Aorta (tissue), 5 donors: ENCODE data around the gene SFSWAP. TPM values are rescaled to one million over a fixed set of nuclear protein-coding genes. Genes with fewer than 3 reads are reported as not detected.
"Not testable (repeated sequence)": the region's sequence is repeated elsewhere in the genome, so short reads cannot be mapped to it uniquely, and the experiment has no call there.

Source experiments
- ATAC-seq: fragments of 200-7000 bp; cut with Tn5 transposase; one replicate; pipeline ENCODE4 v1.9.1; 2022; ENCODE audit warnings: moderate library complexity; ENCODE audit not compliant: low FRiP score
- DNase-seq, 2 donors: peaks; one replicate each; pipeline ENCODE4 v3.0.0-alpha.2; 2020
- H3K27ac ChIP-seq, 2 donors: one replicate each; pipeline ENCODE4 v1.5.1; 2013; ENCODE audit warnings: low read length in 2 of 2, mild to moderate bottlenecking in 2 of 2, moderate library complexity in 2 of 2, control low read depth in 1 of 2, inconsistent platforms in 1 of 2, low read depth in 1 of 2
- H3K27me3 ChIP-seq, 2 donors: one replicate each; pipeline ENCODE4 v1.6.1; 2013; ENCODE audit warnings: control low read depth in 1 of 2, low read length in 1 of 2, mild to moderate bottlenecking in 1 of 2, moderate library complexity in 1 of 2; ENCODE audit not compliant: insufficient read depth in 2 of 2, control insufficient read depth in 1 of 2
- H3K36me3 ChIP-seq, 2 donors: one replicate each; pipeline ENCODE4 v1.6.1; 2013; ENCODE audit warnings: control low read depth in 1 of 2, low read length in 1 of 2, mild to moderate bottlenecking in 1 of 2; ENCODE audit not compliant: insufficient read depth in 2 of 2, control insufficient read depth in 1 of 2
- H3K4me1 ChIP-seq, 2 donors: one replicate each; pipeline ENCODE4 v1.6.1; 2013; ENCODE audit warnings: low read length in 2 of 2, control low read depth in 1 of 2, mild to moderate bottlenecking in 1 of 2, moderate library complexity in 1 of 2; ENCODE audit not compliant: insufficient read depth in 2 of 2, control insufficient read depth in 1 of 2
- H3K4me3 ChIP-seq, 2 donors: one replicate each; pipeline ENCODE4 v1.5.1; 2013; ENCODE audit warnings: low read length in 2 of 2, control low read depth in 1 of 2, mild to moderate bottlenecking in 1 of 2
- H3K9me3 ChIP-seq: one replicate; pipeline ENCODE4 v1.6.1; 2013; ENCODE audit warnings: mild to moderate bottlenecking, low read length; ENCODE audit not compliant: control insufficient read depth
- WGBS, 2 donors: extraction: QIAGEN DNeasy Blood & Tissue Kit; methylation state at CpG; one replicate each; pipeline ENCODE4 v1.1.7; 2013; 5-methylcytosine and 5-hydroxymethylcytosine counted together
- intact Hi-C, 2 donors: fragments of 100-400 bp; cut with DNase I; formaldehyde crosslinking; loops; one replicate each; pipeline versions ENCODE4 v1.14.2 to v1.15.0; 2022
- polyA plus RNA-seq, 2 donors: library from polyadenylated mRNA; stranded (reverse); fragments of 200-250 nt; gene quantifications; one replicate each; pipeline ENCODE4 v1.2.3, GENCODE V29; 2013
- total RNA-seq, 2 donors: library from RNA; stranded (reverse); fragmentation: NEBNext Ultra II Directional; extraction: Animal tissue kit (Norgen Biotek cat#: 25700); gene quantifications; one replicate each; pipeline ENCODE4 v1.2.1, GENCODE V29; 2021
- donor health status: healthy with polysubstance abuse.
- donor health status: Bipolar disorder and iron deficiency.
- donor health status: DM: no; HTN: no; CAD: no.
- donor health status: DM: no; HTN: no; CAD: no.
- donor health status: DM: yes; HTN: yes; CAD: no.

SFSWAP gene
- total and polyA plus RNA-seq, 4 donors: 13.4 to 72.3 (median 48.7) TPM

DNA sequence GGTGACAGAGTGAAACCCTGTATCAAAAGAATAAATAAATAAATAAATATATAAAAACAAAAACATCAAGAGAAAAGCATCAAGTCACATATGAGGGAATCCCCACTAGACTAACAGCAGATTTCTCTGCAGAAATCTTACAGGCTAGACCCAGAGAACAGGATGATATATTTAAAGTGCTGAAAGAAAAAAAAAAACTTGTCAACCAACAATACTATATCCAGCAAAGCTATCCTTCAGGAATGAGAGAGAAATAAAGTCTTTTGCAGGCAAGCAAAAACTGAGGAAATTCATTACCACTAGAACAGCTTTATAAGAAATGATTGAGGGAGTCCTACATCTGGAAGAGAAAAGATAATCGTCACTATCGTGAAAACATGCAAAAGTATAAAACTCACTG, 6.4 kb upstream of the SFSWAP start:
- no peaks in the 10 kb centered on the region for H3K4me1 ChIP-seq
- WGBS, 2 donors: 94 to 96% methylated on average over 2 of the region's 2 CpGs
- no peak for DNase-seq
- H3K36me3 ChIP-seq: no peaks in the 10 kb centered on the region
- no peak overlapping the region for H3K4me3 ChIP-seq
- peaks cover 3% of the 10 kb centered on the region for H3K9me3 ChIP-seq
- no peak overlapping the region for H3K27ac ChIP-seq
- H3K27me3 ChIP-seq: no peaks in the 10 kb centered on the region
- ATAC-seq: no peak
- intact Hi-C loops: no loop called here

- H3K4me1 ChIP-seq, ATAC-seq, H3K27me3 ChIP-seq, H3K4me3 ChIP-seq, H3K27ac ChIP-seq, H3K36me3 ChIP-seq, DNase-seq, intact Hi-C loops, H3K9me3 ChIP-seq: not testable (repeated sequence)
- whole genome bisulfite sequencing, 2 donors: 85 to 86% methylated on average over 4 of the region's 4 CpGs
Observed at GRCh38 chr12:131706709-131707108, 4.2 kb upstream of the SFSWAP start.

DNA sequence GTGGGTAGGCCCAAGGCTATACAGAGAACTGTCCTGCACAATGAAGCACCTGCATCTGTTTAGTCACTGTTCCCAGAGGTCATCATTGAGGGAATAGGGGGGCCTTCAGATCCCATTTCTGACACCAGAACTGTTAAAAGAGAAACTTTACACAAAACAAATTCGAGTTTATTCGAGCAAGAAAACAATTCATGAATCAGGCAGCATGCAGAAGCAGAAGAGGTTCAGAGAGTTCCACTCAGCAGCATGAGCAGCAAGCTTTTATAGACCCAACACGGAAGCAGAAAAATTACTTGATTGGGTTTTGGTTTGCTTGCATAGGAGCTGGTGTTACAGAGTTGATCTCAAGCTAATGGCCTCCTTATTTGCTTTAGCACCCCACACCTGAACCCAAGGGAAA, 1.7 kb upstream of the SFSWAP start:
- H3K27ac ChIP-seq: no peak overlapping the region
- DNase-seq: no peak
- peaks cover 0 to 2% of the 10 kb centered on the region in 2 donors for H3K36me3 ChIP-seq
- intact Hi-C loops: no loop called here
- H3K27me3 ChIP-seq: no peaks in the 10 kb centered on the region
- WGBS, 2 donors: 94 to 95% methylated on average over 3 of the region's 3 CpGs
- no peaks in the 10 kb centered on the region for H3K4me1 ChIP-seq
- H3K9me3 ChIP-seq: no peaks in the 10 kb centered on the region
- H3K4me3 ChIP-seq: no peak overlapping the region
- no peak for ATAC-seq

GRCh38 chr12:131711551-131712205, 788 bp downstream of the SFSWAP start:
- intact Hi-C loops: loop anchor here in 1 of 2 donors (10.0 kb wide), 1 partner anchor 233 kb away; the partner anchor contains the start of gene EP400
- WGBS, 2 donors: 1% methylated on average over 37 of the region's 37 CpGs
- H3K4me3 ChIP-seq: peak overlapping the region; percentile 58 to 83
- DNase-seq: no peak
- no peak for ATAC-seq
- no peak overlapping the region for H3K27ac ChIP-seq
- no peaks in the 10 kb centered on the region for H3K4me1 ChIP-seq
- H3K27me3 ChIP-seq: no peaks in the 10 kb centered on the region
- no peaks in the 10 kb centered on the region for H3K9me3 ChIP-seq
- peaks cover 4% of the 10 kb centered on the region in 2 donors for H3K36me3 ChIP-seq

- no peak overlapping the region for H3K4me3 ChIP-seq
- intact Hi-C loops: loop anchor here in 1 of 2 donors (10.0 kb wide), 1 partner anchor 231 kb away; the partner anchor contains the start of gene EP400
- no peaks in the 10 kb centered on the region for H3K4me1 ChIP-seq
- ATAC-seq (no peak), DNase-seq (no peak)
- peaks cover 4% of the 10 kb centered on the region in 2 donors for H3K36me3 ChIP-seq
- H3K27me3 ChIP-seq: no peaks in the 10 kb centered on the region
- no peak overlapping the region for H3K27ac ChIP-seq
- 83% methylated on average over 8 of the region's 8 CpGs for WGBS, 2 donors
- no peaks in the 10 kb centered on the region for H3K9me3 ChIP-seq
Observed at GRCh38 chr12:131713349-131713748, 2.5 kb downstream of the SFSWAP start.

- H3K4me3 ChIP-seq: no peak overlapping the region
- WGBS, 2 donors: 92% methylated on average over 14 of the region's 14 CpGs
- intact Hi-C loops: loop anchor here in 1 of 2 donors (10.0 kb wide), 1 partner anchor 230 kb away; the partner anchor contains the start of gene EP400
- peaks cover 6 to 7% of the 10 kb centered on the region in 2 donors for H3K36me3 ChIP-seq
- peak in 1 of 2 donors; percentile 17 for DNase-seq
- H3K4me1 ChIP-seq: no peaks in the 10 kb centered on the region
- ATAC-seq: no peak
- H3K27me3 ChIP-seq: no peaks in the 10 kb centered on the region
- no peaks in the 10 kb centered on the region for H3K9me3 ChIP-seq
- no peak overlapping the region for H3K27ac ChIP-seq
Observed at GRCh38 chr12:131714759-131715158, 3.9 kb downstream of the SFSWAP start.

DNA sequence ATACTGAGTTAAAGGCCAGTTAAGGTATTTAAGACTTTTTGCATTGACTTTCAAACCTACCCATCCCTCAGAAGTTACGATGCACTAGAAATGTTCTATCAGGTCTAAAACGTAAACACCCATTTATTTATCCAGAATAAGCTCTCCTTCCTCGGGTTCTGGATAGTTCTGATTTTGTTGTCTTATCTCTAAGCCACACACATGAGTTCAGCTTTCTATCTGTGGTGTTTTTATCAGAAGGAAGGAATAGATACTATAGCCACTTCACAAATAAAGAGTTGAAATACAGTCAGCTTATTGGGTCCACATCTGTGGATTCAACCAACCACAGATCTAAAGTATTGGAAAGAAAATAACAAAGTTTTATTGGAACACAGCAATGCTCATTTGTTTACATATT, 5.4 kb downstream of the SFSWAP start:
- Histone ChIP-seq H3K27ac (no peak overlapping the region), H3K9me3 (no peaks in the 10 kb centered on the region), H3K4me3 (no peak overlapping the region), H3K27me3 (no peaks in the 10 kb centered on the region), H3K4me1 (no peaks in the 10 kb centered on the region), H3K36me3 (peaks cover 12% of the 10 kb centered on the region in 2 donors)
- intact Hi-C loops: loop anchor here in 1 of 2 donors (10.0 kb wide), 1 partner anchor 229 kb away; the partner anchor contains the start of gene EP400
- WGBS, 2 donors: 85 to 87% methylated on average over 3 of the region's 3 CpGs
- no peak for ATAC-seq
- no peak for DNase-seq

DNA sequence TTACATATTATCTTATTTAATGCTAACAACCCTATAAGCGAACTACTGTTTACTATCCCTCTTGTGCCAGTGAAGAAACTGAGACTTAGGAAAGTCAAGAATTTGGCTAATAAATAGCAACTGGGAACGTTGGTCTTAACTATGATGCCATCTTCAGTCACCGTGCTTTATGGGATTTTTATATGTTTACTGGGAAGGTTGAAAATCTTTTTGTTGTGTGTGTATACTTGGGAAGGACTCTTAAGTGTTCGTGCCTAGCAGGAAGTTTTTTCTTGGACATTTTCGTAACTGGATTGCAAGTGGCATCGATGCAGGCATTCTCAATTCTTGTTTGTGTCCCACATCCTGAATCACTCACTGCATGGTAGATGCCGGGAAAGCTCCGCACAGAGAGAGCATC, 9.4 kb downstream of the SFSWAP start:
- Histone ChIP-seq H3K27ac (no peak overlapping the region), H3K4me3 (no peak overlapping the region)
- intact Hi-C loops: no loop called here

DNA sequence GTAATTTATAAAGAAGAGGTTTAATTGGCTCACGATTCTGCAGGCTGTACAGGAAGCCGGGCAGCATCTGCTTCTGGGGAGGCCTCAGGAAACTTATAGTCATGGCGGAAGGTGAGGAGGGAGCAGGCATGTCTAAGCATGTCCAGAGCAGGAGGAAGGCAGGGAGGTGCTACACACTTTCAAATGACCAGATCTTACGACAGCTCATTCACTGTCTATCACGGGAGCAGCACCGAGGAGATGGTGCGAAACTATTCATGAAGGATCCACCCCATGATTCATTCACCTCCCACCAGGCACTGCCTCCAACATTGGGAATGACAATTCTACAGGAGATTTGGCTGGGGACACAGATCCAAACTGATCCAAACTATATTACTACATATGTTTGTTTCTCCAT, 10.0 kb downstream of the SFSWAP start:
- WGBS, 2 donors: 81 to 88% methylated on average over 7 of the region's 7 CpGs
- ATAC-seq (no peak), DNase-seq (no peak)
- no peak overlapping the region for H3K27ac ChIP-seq
- intact Hi-C loops: no loop called here
- no peak overlapping the region for H3K4me3 ChIP-seq
- H3K36me3 ChIP-seq: peaks cover 8 to 9% of the 10 kb centered on the region in 2 donors
- no peaks in the 10 kb centered on the region for H3K4me1 ChIP-seq
- H3K27me3 ChIP-seq: no peaks in the 10 kb centered on the region
- H3K9me3 ChIP-seq: no peaks in the 10 kb centered on the region

More for the DNA sequence above, 9.4 kb downstream of the SFSWAP start:
- DNase-seq (no peak), ATAC-seq (no peak)
- Histone ChIP-seq H3K4me1 (no peaks in the 10 kb centered on the region), H3K9me3 (no peaks in the 10 kb centered on the region), H3K36me3 (peaks cover 9 to 10% of the 10 kb centered on the region in 2 donors), H3K27me3 (no peaks in the 10 kb centered on the region)
- 89 to 90% methylated on average over 8 of the region's 8 CpGs for WGBS, 2 donors
